GM19452 (cell line): Measurements from ENCODE around the gene MACROD2.
A peak's percentile ranks its signal among the peaks of the same experiment; 100 is the strongest.

Source experiments
- ATAC-seq: cut with Tn5 transposase; IDR thresholded peaks from one replicate; pipeline ENCODE4 v1.9.1; 2021; ENCODE audit not compliant: unreplicated experiment

MACROD2 gene

DNA sequence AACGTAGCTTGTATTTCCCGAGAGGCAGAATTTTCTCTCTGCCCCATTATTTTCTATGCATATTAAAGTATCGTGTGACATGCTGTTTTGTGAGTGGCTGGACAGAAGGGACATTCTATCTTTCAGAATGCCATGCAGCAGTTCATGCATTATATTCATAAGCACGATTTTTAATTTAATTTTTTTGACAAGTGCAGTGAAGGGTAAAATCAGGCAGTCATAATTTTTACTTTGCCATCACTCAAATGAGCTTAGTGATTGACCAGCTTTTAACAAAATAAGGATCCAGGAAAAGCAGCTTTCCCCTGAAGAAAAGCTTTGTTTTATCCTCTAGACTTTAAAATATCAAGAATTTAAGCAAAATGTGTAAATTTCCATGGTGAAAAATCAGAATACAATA lies 1904.7 kb downstream of the MACROD2 start:
- ATAC-seq = no peak

DNA sequence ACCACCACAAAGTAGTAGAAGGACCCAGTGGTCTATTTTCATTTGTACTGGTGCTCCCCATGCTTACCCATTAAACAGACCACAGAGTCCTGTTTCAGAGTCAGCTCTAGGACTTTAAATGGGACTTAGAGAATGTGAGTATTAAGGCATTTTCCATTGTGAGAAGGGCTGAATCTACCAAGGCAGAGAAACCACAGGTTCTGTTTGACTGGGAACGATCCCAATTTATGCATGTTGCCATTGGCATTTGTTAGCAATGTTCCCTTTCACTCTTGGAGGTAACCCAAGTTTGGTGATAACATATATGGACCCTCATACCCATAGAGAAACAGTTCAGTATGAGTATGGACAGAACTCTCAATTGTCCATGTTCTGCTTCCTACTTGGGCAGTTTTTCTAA lies 1905.1 kb downstream of the MACROD2 start:
- ATAC-seq = no peak

DNA sequence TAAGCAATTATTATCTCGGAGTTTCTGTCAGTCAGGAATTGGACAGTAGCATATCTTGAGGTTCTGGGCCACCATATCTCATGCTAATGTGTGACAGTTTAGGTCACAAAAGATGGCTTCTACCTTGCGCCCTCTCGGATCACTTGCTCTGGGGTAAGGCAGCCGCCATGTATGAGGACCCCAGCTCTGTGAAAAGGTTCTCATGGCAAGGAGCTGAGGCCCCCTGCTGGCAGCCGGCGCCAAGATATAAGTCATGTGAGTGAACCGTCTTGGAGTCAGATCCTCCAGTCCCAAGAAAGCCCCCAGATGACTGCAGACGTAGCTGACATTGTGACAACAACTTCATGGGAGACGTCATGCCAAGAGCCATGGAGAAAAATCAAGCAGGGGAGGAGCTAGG lies 1907.2 kb downstream of the MACROD2 start:
- no peak for ATAC-seq

DNA sequence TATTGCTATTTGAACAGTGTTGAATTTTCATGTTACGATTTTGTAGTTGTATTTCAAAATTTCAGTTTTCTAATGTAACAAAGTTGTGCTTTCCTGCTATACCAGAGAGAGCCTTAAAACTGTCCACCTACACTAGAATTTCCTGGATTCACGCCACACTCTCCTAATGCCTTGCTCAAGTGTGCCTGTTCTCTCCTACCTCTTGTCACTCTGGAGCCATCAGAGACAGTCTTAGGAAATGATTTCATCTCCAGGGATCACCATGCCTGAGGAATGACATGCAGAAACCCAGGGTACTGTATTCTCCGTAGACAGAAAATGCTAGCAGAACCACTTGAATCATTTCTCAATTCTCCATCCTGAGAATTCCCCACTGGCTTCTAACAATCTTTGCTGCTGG lies 1910.3 kb downstream of the MACROD2 start:
- ATAC-seq = no peak

DNA sequence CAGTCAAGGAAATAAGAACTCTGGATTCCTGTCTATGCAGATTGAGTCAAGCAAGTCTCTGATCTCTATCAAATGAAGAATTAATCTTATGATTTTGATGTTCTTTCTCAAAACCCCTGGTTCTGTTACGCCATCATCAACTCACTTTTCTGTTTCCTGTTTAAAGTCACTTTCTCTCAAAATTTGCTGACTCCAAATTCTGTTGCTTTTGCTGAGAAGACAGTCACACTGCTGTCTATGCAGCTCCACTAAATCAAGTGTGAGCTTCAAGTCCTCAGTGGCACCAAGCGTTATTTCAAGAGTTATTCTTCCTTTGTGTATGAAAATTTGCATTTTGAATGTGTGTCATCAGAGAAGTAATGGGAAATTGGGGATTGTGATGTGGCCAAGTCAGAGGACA lies 1914.7 kb downstream of the MACROD2 start:
- no peak for ATAC-seq

DNA sequence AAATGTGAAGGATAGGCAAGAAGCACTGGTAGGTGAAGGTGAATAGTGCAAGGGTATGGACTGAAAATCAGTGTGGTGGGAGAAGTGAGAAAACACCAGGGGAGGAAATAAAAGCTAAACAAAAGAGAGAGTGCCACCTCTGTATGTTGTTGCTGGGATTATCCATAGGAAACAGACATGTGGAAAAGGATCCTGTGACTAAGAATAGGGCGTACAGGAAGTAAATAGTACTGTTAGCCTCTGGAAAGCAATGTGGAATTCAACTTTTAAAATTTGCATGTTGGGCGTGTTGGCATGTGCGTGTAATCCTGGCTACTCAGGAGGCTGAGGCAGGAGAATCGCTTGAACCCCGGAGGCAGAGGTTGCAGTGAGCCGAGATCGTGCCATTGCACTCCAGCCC lies 1916.3 kb downstream of the MACROD2 start:
- no peak for ATAC-seq

DNA sequence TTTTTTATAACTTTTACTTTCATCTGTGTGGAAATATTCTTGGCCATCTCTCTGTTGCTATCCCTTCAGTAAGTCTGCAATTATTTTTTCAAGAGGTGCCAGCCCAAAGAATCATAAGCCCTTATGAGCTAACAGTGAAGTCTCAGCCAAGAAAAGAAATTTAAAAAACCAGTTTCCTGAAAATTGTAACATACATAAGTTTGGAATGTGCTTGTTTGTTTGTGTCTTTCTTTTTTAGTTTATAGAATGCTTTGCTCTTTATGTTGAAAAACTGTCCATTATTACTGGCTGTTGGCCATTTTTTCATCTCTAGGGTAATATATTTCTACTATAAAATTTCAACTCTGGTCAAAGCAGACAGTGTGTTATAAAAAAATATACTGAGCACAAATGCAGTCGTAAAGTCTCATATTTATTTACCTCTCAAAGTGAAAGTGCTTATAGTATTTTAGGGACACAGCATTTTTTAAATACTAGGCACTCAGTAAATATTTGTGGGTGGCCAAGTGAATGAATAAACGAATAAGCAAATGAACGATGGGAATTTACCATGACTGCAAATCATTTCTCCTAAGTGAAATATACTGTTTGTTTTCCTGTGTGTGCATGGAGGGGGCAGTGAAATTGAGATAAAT lies 1918.2 kb downstream of the MACROD2 start:
- ATAC-seq = no peak

DNA sequence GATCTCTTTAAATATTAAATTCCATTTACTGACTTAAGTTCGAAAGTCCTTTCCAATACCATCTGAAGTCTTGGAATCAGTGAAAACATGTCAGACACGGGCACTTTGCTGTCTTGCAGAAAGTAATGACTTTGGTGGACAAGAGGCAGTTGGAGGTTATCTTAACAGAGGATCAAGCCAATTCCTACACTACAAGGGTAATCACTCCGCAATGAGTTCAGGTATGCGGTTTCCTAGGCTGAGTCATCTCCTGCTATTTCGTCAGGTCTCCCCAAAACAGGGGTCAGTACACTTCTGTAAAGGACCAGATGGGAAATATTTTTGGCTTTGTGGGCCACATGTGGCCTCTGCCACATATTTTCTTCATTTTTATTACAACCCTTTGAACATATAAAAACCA lies 1921.3 kb downstream of the MACROD2 start:
- no peak for ATAC-seq

DNA sequence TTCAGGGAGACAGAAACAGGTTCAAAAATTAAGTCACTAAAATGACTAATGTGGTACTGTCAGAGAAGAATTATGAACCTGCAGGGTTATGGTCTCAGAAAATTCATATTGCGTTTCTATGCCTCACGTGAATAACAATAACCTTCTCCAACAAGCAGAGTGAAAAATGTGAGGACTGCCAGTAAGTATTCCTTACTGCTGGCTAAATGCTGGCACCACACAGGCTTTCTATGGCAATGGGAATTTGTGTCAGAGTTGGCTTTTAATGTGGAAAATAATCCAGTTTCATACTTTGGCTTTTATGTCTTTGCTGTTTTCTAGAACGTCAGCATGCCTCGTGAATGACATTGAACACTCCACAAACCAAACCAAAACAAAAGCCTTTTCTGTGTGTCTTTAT lies 1922.0 kb downstream of the MACROD2 start:
- ATAC-seq = no peak

DNA sequence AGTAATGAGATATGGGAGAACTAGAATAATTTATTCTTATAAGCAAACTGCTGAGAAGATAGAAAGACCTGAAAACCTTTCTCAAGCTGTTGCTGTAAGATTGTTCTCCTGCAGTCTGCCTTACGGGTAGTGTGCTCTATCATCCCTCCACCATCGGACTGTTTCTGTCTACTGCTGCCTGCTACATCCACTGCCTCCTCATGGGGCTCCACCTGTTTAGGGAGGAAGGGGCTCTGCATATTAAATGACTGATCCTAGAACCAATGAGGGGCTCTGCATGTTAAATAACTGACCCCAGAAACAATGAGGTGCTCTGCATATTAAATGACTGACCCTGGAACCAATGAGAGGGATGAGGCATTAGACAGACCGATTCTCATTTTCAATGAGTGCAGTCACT lies 1923.3 kb downstream of the MACROD2 start:
- ATAC-seq = no peak

DNA sequence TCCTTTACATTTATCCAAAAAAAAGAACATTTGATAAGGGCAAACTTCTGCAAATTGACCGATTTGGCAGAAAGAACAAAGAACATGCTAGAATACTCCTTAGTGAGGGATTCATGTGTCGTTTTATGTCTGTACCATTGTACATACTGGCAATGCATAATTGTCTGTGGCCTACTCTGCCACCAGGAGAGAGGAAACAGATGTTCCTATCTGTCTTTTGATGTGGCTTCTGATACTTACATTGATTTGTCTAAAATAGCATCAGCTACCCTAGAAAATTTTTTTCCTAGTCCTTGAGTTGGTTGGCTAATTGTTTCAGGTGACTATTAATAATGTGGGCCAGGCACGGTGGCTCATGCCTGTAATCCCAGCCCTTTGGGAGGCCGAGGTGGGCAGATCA lies 1923.8 kb downstream of the MACROD2 start:
- no peak for ATAC-seq

DNA sequence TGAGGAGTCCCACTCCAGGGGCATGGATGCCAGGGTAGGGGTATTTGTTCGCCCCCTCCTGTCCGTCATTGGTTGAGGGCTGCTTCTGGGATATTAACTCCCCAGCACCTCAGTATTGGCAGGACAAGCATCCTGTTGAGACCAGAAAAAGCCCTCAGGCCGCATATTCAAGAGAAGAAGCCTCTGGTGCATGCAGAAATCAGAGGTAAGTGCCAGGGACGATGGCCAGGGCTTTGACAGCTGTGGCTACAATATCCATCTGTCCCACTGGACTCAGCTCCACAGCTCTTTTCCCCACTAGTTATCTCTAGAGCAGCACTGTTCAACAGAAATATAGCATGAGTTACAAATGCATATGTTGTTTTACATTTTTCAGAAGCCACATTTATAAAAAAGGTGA lies 1926.6 kb downstream of the MACROD2 start:
- no peak for ATAC-seq

DNA sequence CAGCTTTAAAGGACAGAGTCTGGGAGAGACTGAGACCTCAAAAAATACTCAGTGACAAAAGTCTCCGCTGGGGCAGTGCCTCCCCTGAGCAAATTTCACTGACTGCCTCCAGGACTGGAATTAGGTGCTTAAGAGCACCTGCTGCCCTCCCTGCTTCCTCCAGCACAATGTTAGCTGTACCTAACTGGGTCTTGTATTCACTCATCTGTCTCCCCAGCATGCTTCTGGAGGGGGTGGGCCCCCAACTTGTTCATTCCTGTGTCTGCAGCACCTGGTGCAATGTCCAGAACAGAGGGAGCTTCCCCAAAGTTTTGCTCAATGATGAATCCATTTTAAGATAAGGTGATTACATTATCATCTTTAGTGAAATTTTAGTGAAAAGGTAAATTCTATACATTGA lies 1927.2 kb downstream of the MACROD2 start:
- peak; percentile 23 for ATAC-seq

DNA sequence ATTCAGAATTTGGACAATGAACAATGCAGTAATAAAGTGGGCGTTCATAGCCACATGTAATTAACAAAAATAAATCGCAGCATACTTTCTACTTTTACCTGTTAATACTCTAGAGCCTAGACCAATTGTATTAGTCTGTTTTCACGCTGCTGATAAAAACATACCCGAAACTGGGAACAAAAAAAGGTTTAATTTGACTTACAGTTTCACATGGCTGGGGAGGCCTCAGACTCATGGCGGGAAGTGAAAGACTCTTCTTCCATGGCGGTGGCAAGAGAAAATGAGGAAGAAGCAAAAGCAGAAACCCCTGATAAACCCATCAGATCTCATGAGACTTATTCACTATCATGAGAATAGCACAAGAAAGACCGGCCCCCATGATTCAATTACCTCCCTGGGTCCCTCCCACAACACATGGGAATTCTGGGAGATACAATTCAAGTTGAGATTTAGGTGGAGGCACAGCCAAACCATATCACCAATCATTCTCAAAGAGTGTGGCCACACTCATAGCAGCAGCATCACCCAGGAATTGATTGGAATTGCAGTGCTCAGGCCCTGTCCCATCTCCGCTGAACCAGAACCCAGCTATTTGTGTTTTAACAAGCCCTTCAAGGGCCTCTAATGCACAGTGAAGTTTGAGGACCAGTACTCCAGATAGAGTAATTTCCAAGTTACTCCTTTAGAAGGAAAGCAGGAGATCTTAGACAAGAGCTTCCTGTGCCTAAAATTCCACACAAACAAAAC lies 1927.9 kb downstream of the MACROD2 start:
- ATAC-seq = peak; percentile 59

DNA sequence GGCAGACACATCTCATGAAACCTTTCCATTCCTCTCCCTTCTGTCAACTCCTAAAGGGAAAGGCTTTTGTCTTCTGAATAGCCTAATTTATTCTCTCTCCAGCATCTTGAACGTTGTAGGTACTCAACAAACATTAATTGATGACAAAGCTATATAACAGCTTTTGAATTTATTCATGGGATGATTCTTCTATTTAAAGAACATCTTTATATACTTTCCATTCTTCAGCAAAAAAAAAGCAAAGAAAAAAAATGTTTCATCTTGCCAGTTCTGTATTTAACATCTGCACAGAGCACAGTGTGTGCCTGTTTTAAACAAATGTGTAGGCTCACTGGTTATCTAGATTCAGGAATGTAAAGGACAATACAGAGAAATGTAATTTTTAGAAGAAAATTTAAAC lies 1929.2 kb downstream of the MACROD2 start:
- ATAC-seq = no peak

DNA sequence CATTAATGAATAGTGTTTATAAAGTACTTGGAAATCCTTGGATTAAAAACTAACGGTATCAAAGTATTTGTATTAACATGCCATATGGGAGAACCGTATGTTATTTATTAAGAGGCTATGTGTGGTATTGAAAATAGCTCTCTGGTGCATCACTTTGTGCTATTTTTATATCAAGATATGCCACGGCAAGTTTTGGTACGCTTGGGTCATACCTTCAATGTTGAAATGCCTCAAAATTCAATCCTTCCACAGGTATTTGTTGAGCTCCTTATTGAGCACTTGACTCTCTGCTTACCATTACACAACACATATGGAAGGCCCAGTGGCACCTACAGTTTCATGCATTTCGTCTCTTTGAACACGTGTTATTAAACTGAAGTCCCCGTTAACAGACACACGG lies 1930.1 kb downstream of the MACROD2 start:
- no peak for ATAC-seq

DNA sequence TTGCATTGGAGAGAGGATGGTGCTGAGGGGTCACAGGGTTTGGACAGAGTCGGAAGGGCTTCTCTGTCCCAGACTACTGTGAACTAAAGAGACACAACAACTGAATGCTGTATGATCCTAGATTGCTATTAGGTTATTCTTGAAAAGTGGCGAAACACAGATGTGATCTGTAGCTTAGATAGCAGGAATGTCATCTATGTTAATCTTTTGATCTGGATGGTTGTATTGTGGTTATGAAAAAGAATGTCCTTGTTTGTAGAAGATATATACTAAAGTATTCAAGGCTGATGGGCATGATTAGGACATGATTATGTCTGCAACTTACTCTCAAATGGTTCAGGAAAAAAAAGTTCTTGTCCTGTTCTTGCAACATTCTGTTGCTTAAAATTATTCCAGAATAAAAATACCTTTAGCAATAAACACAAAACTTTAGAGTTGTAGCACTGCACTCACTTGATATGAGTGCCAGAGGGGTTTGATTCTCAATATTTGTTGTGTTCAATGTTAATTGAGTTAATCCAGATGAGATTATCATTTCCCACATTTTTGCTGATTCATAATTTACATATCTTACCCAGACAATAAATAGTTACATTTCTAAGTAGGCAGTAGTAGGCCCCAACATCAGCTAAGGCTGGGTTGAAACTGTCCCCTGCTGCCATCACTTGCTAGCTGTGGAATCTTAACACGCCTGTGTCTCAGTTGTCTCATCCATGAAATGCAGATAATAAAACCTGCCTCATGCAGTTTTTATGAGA lies 1932.8 kb downstream of the MACROD2 start:
- no peak for ATAC-seq

DNA sequence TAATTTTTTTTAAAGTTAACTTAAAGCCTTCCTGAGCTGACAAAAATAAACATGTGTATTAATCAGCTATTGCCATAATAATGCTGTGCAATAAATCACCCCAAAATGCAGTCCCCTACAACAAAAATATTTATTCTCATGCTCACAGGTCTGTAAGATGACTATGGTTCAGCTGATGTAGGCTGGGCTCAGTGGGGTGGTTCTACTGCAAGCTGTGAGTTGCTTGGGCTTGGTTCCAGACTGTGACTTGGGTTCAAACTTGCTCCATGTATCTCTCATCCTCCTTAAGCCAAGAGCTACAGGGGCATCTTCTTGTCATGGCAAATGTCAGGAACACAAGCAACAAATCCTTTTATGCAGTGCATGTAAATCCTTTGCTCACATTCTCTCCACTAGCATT lies 1933.6 kb downstream of the MACROD2 start:
- ATAC-seq = no peak

DNA sequence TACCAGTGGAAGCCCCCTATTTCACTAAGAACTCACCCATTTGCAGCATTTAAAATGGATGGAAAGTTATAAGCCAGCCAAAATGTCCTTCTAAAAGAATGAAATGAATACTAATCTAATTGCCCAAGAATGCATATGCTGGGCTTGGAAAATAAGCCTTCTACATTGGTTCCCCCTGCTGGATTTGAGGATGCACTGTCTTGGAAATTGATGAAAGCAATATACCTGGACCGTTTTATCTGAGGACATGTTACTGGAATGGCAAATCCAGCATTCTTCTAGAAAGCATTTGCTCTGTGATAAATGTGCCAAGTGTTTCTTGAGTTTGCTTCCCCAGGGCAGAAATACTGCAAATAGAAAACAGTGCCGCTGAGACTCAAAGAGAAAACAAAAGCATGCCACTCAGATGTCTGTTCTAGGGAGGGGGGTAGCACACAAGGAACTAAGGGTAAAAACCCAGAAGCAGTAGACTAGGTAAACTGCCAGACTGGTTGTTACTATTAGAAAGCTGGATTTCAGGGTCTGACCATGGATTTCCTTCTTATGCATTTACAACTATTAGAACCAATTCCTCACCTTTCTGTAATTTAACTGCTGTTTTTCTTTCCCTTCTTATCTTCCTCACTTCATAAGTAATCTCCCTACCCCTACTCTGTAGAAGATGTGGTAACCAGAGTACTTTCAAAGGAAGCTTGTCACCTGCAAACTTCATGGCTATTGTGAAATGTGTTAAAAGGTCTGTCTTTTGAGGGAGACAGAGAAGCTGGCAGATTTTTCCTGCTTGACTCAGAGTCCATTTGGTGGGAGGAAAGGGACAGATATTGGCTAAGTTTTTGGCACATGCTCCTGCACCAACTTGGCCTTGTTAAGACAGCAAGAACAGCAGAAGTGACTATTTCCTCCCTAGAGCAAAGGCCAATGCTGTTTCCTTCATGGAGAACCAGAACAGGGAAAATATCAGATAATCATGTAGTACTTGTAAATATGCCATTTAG lies 1935.3 kb downstream of the MACROD2 start:
- no peak for ATAC-seq

DNA sequence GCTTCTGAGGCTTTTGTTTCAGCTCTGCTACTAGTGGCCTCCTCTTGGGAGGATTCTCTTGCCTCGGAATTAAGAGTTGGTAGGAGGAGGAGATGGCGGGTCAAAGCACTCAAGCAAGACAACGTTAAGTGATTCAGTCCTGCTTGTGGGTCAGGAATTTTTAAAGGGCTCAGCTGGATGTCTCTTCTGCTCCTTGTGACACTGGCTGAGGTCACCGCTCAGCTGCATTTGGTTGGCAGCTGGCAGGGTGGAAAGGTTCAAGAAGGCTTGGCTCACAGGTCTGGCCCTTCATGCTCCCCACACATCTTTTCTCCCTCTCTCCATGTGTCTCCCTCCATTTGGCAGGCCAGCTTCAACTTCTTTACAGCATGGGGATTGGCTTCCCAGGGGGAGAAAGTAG lies 1936.6 kb downstream of the MACROD2 start:
- no peak for ATAC-seq

DNA sequence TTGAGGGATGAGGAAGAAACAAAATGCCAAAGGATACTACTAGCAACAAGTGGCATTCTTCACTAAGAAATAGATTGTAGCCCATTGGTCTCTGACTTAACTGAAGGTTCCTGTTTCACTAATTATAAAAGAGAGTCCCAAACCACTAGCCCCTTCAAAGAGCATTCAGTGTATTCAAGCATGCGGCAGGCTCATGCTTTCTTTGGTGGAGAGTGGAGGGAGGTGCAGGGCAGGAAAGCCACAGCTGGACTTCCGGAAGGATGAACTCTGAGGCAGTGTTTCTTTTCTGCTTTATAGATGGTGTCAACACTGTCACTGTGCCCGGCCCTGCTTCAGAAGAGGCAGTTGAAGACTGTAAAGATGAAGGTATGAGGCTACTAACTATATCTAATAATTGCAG lies 1941.9 kb downstream of the MACROD2 start:
- ATAC-seq = peak; percentile 81
